CD4-positive, alpha-beta T cell treated with Interferon alpha-2 for 1 hour (primary cell): ENCODE data around the gene ZBTB7B.
A peak's percentile ranks its signal among the peaks of the same experiment; 100 is the strongest.

Source experiments
- DNase-seq, 2 donors: peaks; one replicate each; pipeline ENCODE4 v3.0.0-alpha.2; 2020 to 2022

ZBTB7B gene

GRCh38 chr1:155005076-155006011 lies 2.7 kb downstream of the ZBTB7B start:
- DNase-seq = peak; percentile 45 to 58

GRCh38 chr1:155006601-155007101 lies 4.0 kb downstream of the ZBTB7B start:
- peak; percentile 49 to 68 for DNase-seq

- DNase-seq = no peak
Observed at GRCh38 chr1:155007251-155007828, 4.7 kb downstream of the ZBTB7B start.

- DNase-seq = peak in 1 of 2 donors; percentile 35
Observed at GRCh38 chr1:155008015-155008941, 5.7 kb downstream of the ZBTB7B start.

- DNase-seq = peak in 1 of 2 donors; percentile 19
Observed at GRCh38 chr1:155009221-155009711, 6.7 kb downstream of the ZBTB7B start.

- DNase-seq = no peak
Observed at GRCh38 chr1:155009742-155010141, 7.1 kb downstream of the ZBTB7B start.

GRCh38 chr1:155010211-155010918 lies 7.8 kb downstream of the ZBTB7B start:
- peak in 1 of 2 donors; percentile 46 for DNase-seq

- no peak for DNase-seq
Observed at GRCh38 chr1:155011004-155011416, 8.4 kb downstream of the ZBTB7B start.

- no peak for DNase-seq
Observed at GRCh38 chr1:155011437-155012025, 8.9 kb downstream of the ZBTB7B start.

GRCh38 chr1:155012026-155012546 lies 9.5 kb downstream of the ZBTB7B start:
- DNase-seq = peak; percentile 46 to 47

- no peak for DNase-seq
Observed at GRCh38 chr1:155012776-155013602, 10.4 kb downstream of the ZBTB7B start.

GRCh38 chr1:155013632-155014031 lies 11.0 kb downstream of the ZBTB7B start:
- peak in 1 of 2 donors; percentile 53 for DNase-seq

GRCh38 chr1:155014709-155015508 lies 12.3 kb downstream of the ZBTB7B start:
- no peak for DNase-seq

- no peak for DNase-seq
Observed at GRCh38 chr1:155015527-155016230, 13.1 kb downstream of the ZBTB7B start.

- peak; percentile 25 to 42 for DNase-seq
Observed at GRCh38 chr1:155016231-155016831, 13.7 kb downstream of the ZBTB7B start.

GRCh38 chr1:155017041-155017945 lies 14.7 kb downstream of the ZBTB7B start:
- peak; percentile 86 to 90 for DNase-seq

GRCh38 chr1:155017946-155018316 lies 15.3 kb downstream of the ZBTB7B start:
- DNase-seq = no peak
